Breast epithelium (tissue), 4 donors: ENCODE data around the gene RANGAP1. TPM values are rescaled to one million over a fixed set of nuclear protein-coding genes. Genes with fewer than 3 reads are reported as not detected.

ENCODE experiments used
- DNase-seq, 2 donors: peaks; one replicate each; pipeline ENCODE4 v3.0.0-alpha.2; 2019; ENCODE audit warnings: low spot score in 2 of 2
- H3K27ac ChIP-seq, 2 donors: fragments of 200-600 bp; sonication (generic) in 1 of 2; one replicate each; pipeline ENCODE4 v1.5.1; 2016 to 2019; ENCODE audit warnings: mild to moderate bottlenecking in 1 of 2
- H3K27me3 ChIP-seq, 2 donors: fragments of 200-600 bp; sonication (generic) in 1 of 2; one replicate each; pipeline versions ENCODE4 v1.5.1 to v1.6.0; 2017 to 2019; ENCODE audit warnings: control low read depth in 1 of 2, mild to moderate bottlenecking in 1 of 2
- H3K36me3 ChIP-seq: fragments of 200-600 bp; one replicate; pipeline ENCODE4 v1.5.1; 2019
- H3K4me1 ChIP-seq, 2 donors: fragments of 200-600 bp; sonication (generic); one replicate each; pipeline ENCODE4 v1.5.1; 2016 to 2019; ENCODE audit warnings: control low read depth in 1 of 2
- H3K4me3 ChIP-seq, 3 donors: fragments of 200-600 bp; sonication (generic); 1 replicate in 2 of 3; 2 replicates in 1 of 3; pipeline ENCODE4 v1.5.1; 2016 to 2019; ENCODE audit warnings: mild to moderate bottlenecking in 3 of 3, moderate library complexity in 2 of 3
- H3K9me3 ChIP-seq, 2 donors: fragments of 200-600 bp; sonication (generic) in 1 of 2; one replicate each; pipeline ENCODE4 v1.5.1; 2016 to 2019; ENCODE audit warnings: control low read depth in 1 of 2
- CTCF ChIP-seq, 3 donors: fragments of 450-650 bp; IDR thresholded peaks; one replicate each; pipeline ENCODE4 v1.5.1; 2016 to 2017; ENCODE audit warnings: antibody characterized with exemption in 3 of 3, mild to moderate bottlenecking in 3 of 3, moderate library complexity in 3 of 3
- POLR2A ChIP-seq: fragments of 450-650 bp; IDR thresholded peaks from one replicate; pipeline ENCODE4 v1.6.1; 2016; ENCODE audit warnings: antibody characterized with exemption, mild to moderate bottlenecking, moderate library complexity
- POLR2AphosphoS5 ChIP-seq, 3 donors: sonication (generic); formaldehyde crosslinking; IDR thresholded peaks; one replicate each; pipeline ENCODE4 v1.6.1; 2017; ENCODE audit warnings: antibody characterized with exemption in 3 of 3
- intact Hi-C: fragments of 100-400 bp; cut with DNase I; formaldehyde crosslinking; loops from one replicate; pipeline ENCODE4 v1.15.1; 2023; ENCODE audit warnings: low total_unique reads
- total RNA-seq, 3 donors: library from RNA; depleted of rRNA; stranded (reverse); fragments of >200 nt; gene quantifications; one replicate each; pipeline ENCODE4 v1.1.0, GENCODE V29; 2016

Gene RANGAP1
- total RNA-seq, 3 donors from 2014 or later = 29.8 to 54.1 (median 51.2) TPM

GRCh38 chr22:41240377-41241132 is 45.4 kb downstream of the RANGAP1 start, which contains the start of gene CHADL:
TSS of gene CHADL (minus strand) at chr22:41240931. CDS start at chr22:41240881, 50 bp downstream.
- Histone ChIP-seq H3K4me1 (peaks cover 0 to 4% of the 10 kb centered on the region in 2 donors), H3K27me3 (no peaks in the 10 kb centered on the region), H3K36me3 (no peaks in the 10 kb centered on the region), H3K27ac (peak within 1 kb of the TSS; percentile 74 to 78), H3K9me3 (no peaks in the 10 kb centered on the region), H3K4me3 (peak within 1 kb of the TSS in 1 of 3 donors; percentile 7)
- DNase-seq = peak in 1 of 2 donors; percentile 84
- intact Hi-C loops = no loop called here
- TF ChIP-seq POLR2A (no peak), POLR2AphosphoS5 (IDR thresholded peaks at IDR 0.05) (peak in 1 of 3 donors; percentile 58)

- intact Hi-C loops = no loop called here
- H3K36me3 ChIP-seq = no peaks in the 10 kb centered on the region
Observed at GRCh38 chr22:41239443-41240128, 46.4 kb downstream of the RANGAP1 start.

GRCh38 chr22:41238570-41239442 is 47.2 kb downstream of the RANGAP1 start:
- Histone ChIP-seq H3K36me3 (no peaks in the 10 kb centered on the region), H3K27me3 (no peaks in the 10 kb centered on the region), H3K9me3 (no peaks in the 10 kb centered on the region), H3K4me3 (peak overlapping the region in 2 of 3 donors; percentile 59 to 87), H3K27ac (peak overlapping the region; percentile 74 to 78), H3K4me1 (peaks cover 0 to 4% of the 10 kb centered on the region in 2 donors)
- TF ChIP-seq CTCF (IDR thresholded peaks at IDR 0.05) (no peak), POLR2A (no peak), POLR2AphosphoS5 (IDR thresholded peaks at IDR 0.05) (no peak)
- DNase-seq = peak in 1 of 2 donors; percentile 32
- intact Hi-C loops = no loop called here

More at GRCh38 chr22:41239443-41240128, 46.4 kb downstream of the RANGAP1 start:
- DNase-seq = no peak
- no peaks in the 10 kb centered on the region for H3K9me3 ChIP-seq
- peaks cover 0 to 4% of the 10 kb centered on the region in 2 donors for H3K4me1 ChIP-seq
- H3K27me3 ChIP-seq = no peaks in the 10 kb centered on the region
- no peak for TF ChIP-seq POLR2A
- no peak for TF ChIP-seq POLR2AphosphoS5 (IDR thresholded peaks at IDR 0.05)
- TF ChIP-seq CTCF (IDR thresholded peaks at IDR 0.05) = no peak
- H3K27ac ChIP-seq = peak overlapping the region; percentile 74 to 78
- H3K4me3 ChIP-seq = no peak overlapping the region

- peak overlapping the region; percentile 69 to 74 for H3K27ac ChIP-seq
- H3K4me3 ChIP-seq = peak overlapping the region; percentile 41 to 87 (median 59)
- peak; percentile 44 to 77 for DNase-seq
- H3K4me1 ChIP-seq = peaks cover 0 to 4% of the 10 kb centered on the region in 2 donors
- H3K9me3 ChIP-seq = no peaks in the 10 kb centered on the region
- H3K36me3 ChIP-seq = no peaks in the 10 kb centered on the region
- intact Hi-C loops = no loop called here
- H3K27me3 ChIP-seq = no peaks in the 10 kb centered on the region
- TF ChIP-seq POLR2AphosphoS5 (IDR thresholded peaks at IDR 0.05) (no peak), CTCF (IDR thresholded peaks at IDR 0.05) (peak; percentile 29 to 58 (median 49)), POLR2A (no peak)
Observed at GRCh38 chr22:41237707-41238569, 48.0 kb downstream of the RANGAP1 start.
